HepG2 (cell line): ENCODE results near the gene TCF7L2. TPM values are rescaled to one million over a fixed set of nuclear protein-coding genes. Genes with fewer than 3 reads are reported as not detected.

ENCODE experiments used
- HHEX ChIP-seq: IDR thresholded peaks from 2 replicates; pipeline ENCODE4 v1.6.1; 2016; ENCODE audit warnings: control low read depth
- HMG20A ChIP-seq: IDR thresholded peaks from 2 replicates; pipeline ENCODE4 v1.6.1; 2016; ENCODE audit warnings: borderline replicate concordance
- JUND ChIP-seq: sonication (generic); formaldehyde crosslinking; IDR thresholded peaks from 2 replicates; pipeline ENCODE4 v1.8.0; 2022; ENCODE audit warnings: mild to moderate bottlenecking, missing genetic modification reagents
- NAIF1 ChIP-seq: sonication (generic); formaldehyde crosslinking; IDR thresholded peaks from 2 replicates; pipeline ENCODE4 v1.5.0; 2020; ENCODE audit warnings: mild to moderate bottlenecking, missing genetic modification reagents, borderline replicate concordance
- NCOA2 ChIP-seq: sonication (generic); formaldehyde crosslinking; IDR thresholded peaks from 2 replicates; pipeline ENCODE4 v1.8.0; 2022; ENCODE audit warnings: inconsistent platforms
- PHF5A ChIP-seq: IDR thresholded peaks from one replicate; pipeline ENCODE4 v1.6.1; 2018; ENCODE audit warnings: low read depth, missing genetic modification reagents; ENCODE audit not compliant: unreplicated experiment
- SNAI1 ChIP-seq: sonication (generic); formaldehyde crosslinking; IDR thresholded peaks from 2 replicates; pipeline ENCODE4 v1.5.0; 2020; ENCODE audit warnings: mild to moderate bottlenecking, missing genetic modification reagents, borderline replicate concordance
- SRSF1 ChIP-seq: fragments of 200-400 bp; formaldehyde crosslinking; optimal IDR thresholded peaks from 2 replicates; pipeline ENCODE3; 2017; ENCODE audit warnings: mild to moderate bottlenecking, low read depth, low read length, moderate library complexity
- ZBTB3 ChIP-seq: sonication (generic); formaldehyde crosslinking; IDR thresholded peaks from 2 replicates; pipeline ENCODE4 v1.4.0; 2020; ENCODE audit warnings: low read depth, mild to moderate bottlenecking, moderate library complexity, missing genetic modification reagents, borderline replicate concordance
- ZFY ChIP-seq: sonication (generic); formaldehyde crosslinking; IDR thresholded peaks from 2 replicates; pipeline ENCODE4 v1.4.0; 2020; ENCODE audit warnings: missing genetic modification reagents
- ZKSCAN1 ChIP-seq: fragments of 150-350 bp; IDR thresholded peaks from 2 replicates; pipeline ENCODE4 v1.6.1; 2014; ENCODE audit warnings: low read length
- ZNF256 ChIP-seq: sonication (generic); formaldehyde crosslinking; conservative IDR thresholded peaks from 2 replicates; pipeline ENCODE4 v1.4.0; 2020; ENCODE audit warnings: missing genetic modification reagents
- ZNF3 ChIP-seq: IDR thresholded peaks from 2 replicates; pipeline ENCODE4 v1.7.0; 2017; ENCODE audit warnings: inconsistent platforms
- ZNF577 ChIP-seq: sonication (generic); formaldehyde crosslinking; IDR thresholded peaks from 2 replicates; pipeline ENCODE4 v1.4.0; 2020; ENCODE audit warnings: mild to moderate bottlenecking, low read depth, missing genetic modification reagents, borderline replicate concordance
- ZNF615 ChIP-seq: sonication (generic); formaldehyde crosslinking; IDR thresholded peaks from 2 replicates; pipeline ENCODE4 v1.5.0; 2020; ENCODE audit warnings: mild to moderate bottlenecking, missing genetic modification reagents, borderline replicate concordance
- ZNF703 ChIP-seq: sonication (generic); formaldehyde crosslinking; IDR thresholded peaks from 2 replicates; pipeline ENCODE4 v1.5.1; 2020; ENCODE audit warnings: missing genetic modification reagents, mild to moderate bottlenecking, moderate library complexity, borderline replicate concordance
- ZNF782 ChIP-seq: sonication (generic); formaldehyde crosslinking; IDR thresholded peaks from 2 replicates; pipeline ENCODE4 v1.4.0; 2020; ENCODE audit warnings: missing genetic modification reagents, mild to moderate bottlenecking, borderline replicate concordance
- ZNF891 ChIP-seq: sonication (generic); formaldehyde crosslinking; IDR thresholded peaks from 2 replicates; pipeline ENCODE4 v1.5.0; 2020; ENCODE audit warnings: mild to moderate bottlenecking, missing genetic modification reagents
- polyA plus RNA-seq, 8 experiments: library from polyadenylated mRNA; depleted of rRNA in 3 of 8; stranded (reverse) in 7 of 8; unstranded in 1 of 8; fragments of >200 nt; fragmentation: Illumina TruSeq in 4 of 8; extraction: Trizol in 4 of 8; gene quantifications; 2 replicates each; pipeline versions ENCODE4 v1.2.1 to v1.2.3, GENCODE V29; 2011 to 2016; ENCODE audit warnings: low read depth in 4 of 8, missing spikeins in 1 of 8, mixed read lengths in 1 of 8; ENCODE audit not compliant: insufficient read depth in 1 of 8
- total RNA-seq, 5 experiments: library from RNA; depleted of rRNA; stranded (reverse); fragments of >200 nt; fragmentation: Illumina TruSeq; extraction: Trizol; gene quantifications; 2 replicates each; pipeline ENCODE4 v1.2.3, GENCODE V29; 2016; ENCODE audit warnings: low read depth in 1 of 5
- TF ChIP-seq, protein P1 (sequence below): sonication (generic); formaldehyde crosslinking; IDR thresholded peaks from 2 replicates; pipeline ENCODE4; 2020; ENCODE audit warnings: missing genetic modification reagents, mild to moderate bottlenecking, borderline replicate concordance
- TF ChIP-seq, protein P2 (sequence below): sonication (generic); formaldehyde crosslinking; IDR thresholded peaks from 2 replicates; pipeline ENCODE4 v1.4.0; 2020; ENCODE audit warnings: missing genetic modification reagents; ENCODE audit errors: not compliant biosample characterization
- TF ChIP-seq, protein P3 (sequence below): IDR thresholded peaks from 2 replicates; pipeline ENCODE4 v1.6.1; 2016; ENCODE audit warnings: low read depth, missing genetic modification reagents, missing compliant biosample characterization

Gene TCF7L2
- total and polyA plus RNA-seq, 2 of the 13 experiments (the other 11 are each of a cell fraction or from before 2014, with no cell fraction given): 3.9 to 13.7 TPM

DNA sequence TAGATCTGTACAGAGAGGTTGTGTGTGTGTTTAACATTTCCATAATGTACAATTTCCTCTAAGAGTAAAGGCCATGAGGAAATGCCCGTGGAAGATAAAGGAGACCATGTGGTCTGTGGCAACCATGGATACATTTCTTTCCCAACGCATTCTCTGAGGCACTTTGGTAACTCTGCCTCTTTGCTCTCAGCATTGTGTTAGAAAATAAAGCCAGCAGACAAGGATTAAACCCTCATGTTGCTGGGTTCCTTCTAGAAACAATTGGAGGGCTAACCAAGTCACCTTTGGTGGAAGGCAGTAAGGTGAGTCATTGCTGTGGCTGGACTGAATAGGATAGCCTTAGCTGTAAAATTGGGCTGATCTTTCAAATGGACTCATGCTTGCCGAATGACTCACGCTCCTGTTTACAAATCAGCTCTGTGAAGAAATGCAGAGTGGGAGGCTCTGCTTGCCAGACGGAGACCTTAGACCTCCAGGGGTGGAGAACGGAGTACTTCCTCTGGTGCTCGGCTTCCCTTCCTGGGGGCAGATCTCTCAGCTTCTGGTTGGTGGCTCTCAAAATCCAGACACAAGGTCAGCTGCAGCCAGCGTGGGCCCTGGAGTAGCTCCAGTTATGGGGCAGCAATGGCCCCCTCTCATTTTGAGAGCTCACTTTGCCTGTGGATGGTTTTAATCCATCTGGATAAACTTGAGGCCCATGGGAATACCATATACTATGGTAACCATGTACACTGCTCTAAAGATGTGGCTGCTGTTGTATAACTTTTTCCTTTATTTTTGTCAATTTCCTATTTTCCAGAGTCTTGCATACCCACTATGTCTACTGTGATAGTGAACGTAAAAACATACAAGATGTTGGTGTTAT is 137.3 kb downstream of the TCF7L2 start (continued):
- TF ChIP-seq, protein P1, sequence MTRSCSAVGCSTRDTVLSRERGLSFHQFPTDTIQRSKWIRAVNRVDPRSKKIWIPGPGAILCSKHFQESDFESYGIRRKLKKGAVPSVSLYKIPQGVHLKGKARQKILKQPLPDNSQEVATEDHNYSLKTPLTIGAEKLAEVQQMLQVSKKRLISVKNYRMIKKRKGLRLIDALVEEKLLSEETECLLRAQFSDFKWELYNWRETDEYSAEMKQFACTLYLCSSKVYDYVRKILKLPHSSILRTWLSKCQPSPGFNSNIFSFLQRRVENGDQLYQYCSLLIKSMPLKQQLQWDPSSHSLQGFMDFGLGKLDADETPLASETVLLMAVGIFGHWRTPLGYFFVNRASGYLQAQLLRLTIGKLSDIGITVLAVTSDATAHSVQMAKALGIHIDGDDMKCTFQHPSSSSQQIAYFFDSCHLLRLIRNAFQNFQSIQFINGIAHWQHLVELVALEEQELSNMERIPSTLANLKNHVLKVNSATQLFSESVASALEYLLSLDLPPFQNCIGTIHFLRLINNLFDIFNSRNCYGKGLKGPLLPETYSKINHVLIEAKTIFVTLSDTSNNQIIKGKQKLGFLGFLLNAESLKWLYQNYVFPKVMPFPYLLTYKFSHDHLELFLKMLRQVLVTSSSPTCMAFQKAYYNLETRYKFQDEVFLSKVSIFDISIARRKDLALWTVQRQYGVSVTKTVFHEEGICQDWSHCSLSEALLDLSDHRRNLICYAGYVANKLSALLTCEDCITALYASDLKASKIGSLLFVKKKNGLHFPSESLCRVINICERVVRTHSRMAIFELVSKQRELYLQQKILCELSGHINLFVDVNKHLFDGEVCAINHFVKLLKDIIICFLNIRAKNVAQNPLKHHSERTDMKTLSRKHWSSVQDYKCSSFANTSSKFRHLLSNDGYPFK: no peak
- TF ChIP-seq JUND (CRISPR knock-in tag) (peak; percentile 99), ZFY (CRISPR knock-in tag) (no peak), PHF5A (no peak), NAIF1 (CRISPR knock-in tag) (no peak), ZNF256 (no peak), HHEX (CRISPR knock-in tag) (0 out of 2 replicates have a peak, but pooled peaks have one; percentile 14), SRSF1 (no peak), ZNF891 (no peak), ZBTB3 (CRISPR knock-in tag) (no peak), ZNF3 (CRISPR knock-in tag) (peak; percentile 100), ZKSCAN1 (no peak), ZNF703 (CRISPR knock-in tag) (no peak), ZNF577 (CRISPR knock-in tag) (no peak), ZNF782 (CRISPR knock-in tag) (no peak), SNAI1 (CRISPR knock-in tag) (no peak), ZNF615 (no peak), HMG20A (peak; percentile 94), NCOA2 (CRISPR knock-in tag) (peak; percentile 88)
- TF ChIP-seq, protein P2, sequence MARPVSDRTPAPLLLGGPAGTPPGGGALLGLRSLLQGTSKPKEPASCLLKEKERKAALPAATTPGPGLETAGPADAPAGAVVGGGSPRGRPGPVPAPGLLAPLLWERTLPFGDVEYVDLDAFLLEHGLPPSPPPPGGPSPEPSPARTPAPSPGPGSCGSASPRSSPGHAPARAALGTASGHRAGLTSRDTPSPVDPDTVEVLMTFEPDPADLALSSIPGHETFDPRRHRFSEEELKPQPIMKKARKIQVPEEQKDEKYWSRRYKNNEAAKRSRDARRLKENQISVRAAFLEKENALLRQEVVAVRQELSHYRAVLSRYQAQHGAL (CRISPR knock-in tag): no peak
- TF ChIP-seq, protein P3, sequence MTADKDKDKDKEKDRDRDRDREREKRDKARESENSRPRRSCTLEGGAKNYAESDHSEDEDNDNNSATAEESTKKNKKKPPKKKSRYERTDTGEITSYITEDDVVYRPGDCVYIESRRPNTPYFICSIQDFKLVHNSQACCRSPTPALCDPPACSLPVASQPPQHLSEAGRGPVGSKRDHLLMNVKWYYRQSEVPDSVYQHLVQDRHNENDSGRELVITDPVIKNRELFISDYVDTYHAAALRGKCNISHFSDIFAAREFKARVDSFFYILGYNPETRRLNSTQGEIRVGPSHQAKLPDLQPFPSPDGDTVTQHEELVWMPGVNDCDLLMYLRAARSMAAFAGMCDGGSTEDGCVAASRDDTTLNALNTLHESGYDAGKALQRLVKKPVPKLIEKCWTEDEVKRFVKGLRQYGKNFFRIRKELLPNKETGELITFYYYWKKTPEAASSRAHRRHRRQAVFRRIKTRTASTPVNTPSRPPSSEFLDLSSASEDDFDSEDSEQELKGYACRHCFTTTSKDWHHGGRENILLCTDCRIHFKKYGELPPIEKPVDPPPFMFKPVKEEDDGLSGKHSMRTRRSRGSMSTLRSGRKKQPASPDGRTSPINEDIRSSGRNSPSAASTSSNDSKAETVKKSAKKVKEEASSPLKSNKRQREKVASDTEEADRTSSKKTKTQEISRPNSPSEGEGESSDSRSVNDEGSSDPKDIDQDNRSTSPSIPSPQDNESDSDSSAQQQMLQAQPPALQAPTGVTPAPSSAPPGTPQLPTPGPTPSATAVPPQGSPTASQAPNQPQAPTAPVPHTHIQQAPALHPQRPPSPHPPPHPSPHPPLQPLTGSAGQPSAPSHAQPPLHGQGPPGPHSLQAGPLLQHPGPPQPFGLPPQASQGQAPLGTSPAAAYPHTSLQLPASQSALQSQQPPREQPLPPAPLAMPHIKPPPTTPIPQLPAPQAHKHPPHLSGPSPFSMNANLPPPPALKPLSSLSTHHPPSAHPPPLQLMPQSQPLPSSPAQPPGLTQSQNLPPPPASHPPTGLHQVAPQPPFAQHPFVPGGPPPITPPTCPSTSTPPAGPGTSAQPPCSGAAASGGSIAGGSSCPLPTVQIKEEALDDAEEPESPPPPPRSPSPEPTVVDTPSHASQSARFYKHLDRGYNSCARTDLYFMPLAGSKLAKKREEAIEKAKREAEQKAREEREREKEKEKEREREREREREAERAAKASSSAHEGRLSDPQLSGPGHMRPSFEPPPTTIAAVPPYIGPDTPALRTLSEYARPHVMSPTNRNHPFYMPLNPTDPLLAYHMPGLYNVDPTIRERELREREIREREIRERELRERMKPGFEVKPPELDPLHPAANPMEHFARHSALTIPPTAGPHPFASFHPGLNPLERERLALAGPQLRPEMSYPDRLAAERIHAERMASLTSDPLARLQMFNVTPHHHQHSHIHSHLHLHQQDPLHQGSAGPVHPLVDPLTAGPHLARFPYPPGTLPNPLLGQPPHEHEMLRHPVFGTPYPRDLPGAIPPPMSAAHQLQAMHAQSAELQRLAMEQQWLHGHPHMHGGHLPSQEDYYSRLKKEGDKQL (CRISPR knock-in tag): peak; percentile 81
